ENCODE data around the gene NELL2. TPM values are rescaled to one million over a fixed set of nuclear protein-coding genes. Genes with fewer than 3 reads are reported as not detected.

The NELL2 gene
- total and polyA plus RNA-seq, 2 donors from 2014 or later, result 0.30 to 3.3 TPM

- DNase-seq, result no peak
- no peak for FAIRE-seq
- Histone ChIP-seq H3K4me3 (ENCODE audit: low read length in 3 of 3) (no peak overlapping the region), H3K27me3 (ENCODE audit: control insufficient read depth, insufficient read depth, low read length) (no peaks in the 10 kb centered on the region), H3K9ac (ENCODE audit: low read length in 3 of 3) (no peak overlapping the region), H3K4me1 (ENCODE audit: control insufficient read depth in 2 of 3, insufficient read depth in 2 of 3, low read depth in 1 of 3, low read length in 3 of 3) (no peaks in the 10 kb centered on the region), H3K9me3 (ENCODE audit: control insufficient read depth in 2 of 3, insufficient read depth in 1 of 3, low read length in 3 of 3) (peaks cover 0 to 3% (median 0%) of the 10 kb centered on the region in 3 donors), H3K36me3 (ENCODE audit: control insufficient read depth in 2 of 3, insufficient read depth in 3 of 3, low read length in 3 of 3) (no peaks in the 10 kb centered on the region), H3K27ac (ENCODE audit: low read depth in 2 of 2, low read length in 2 of 2) (no peak overlapping the region)
- TF ChIP-seq CTCF (IDR thresholded peaks at IDR 0.05; ENCODE audit: borderline replicate concordance, extremely low read depth, insufficient read depth), result no peak
- intact Hi-C loops (cut with DNase I), result no loop called here
Measured at GRCh38 chr12:44859998-44860689, 16.0 kb downstream of the NELL2 start.

GRCh38 chr12:44858226-44858855 lies 17.8 kb downstream of the NELL2 start:
- no peak for TF ChIP-seq CTCF (IDR thresholded peaks at IDR 0.05; ENCODE audit: borderline replicate concordance, extremely low read depth, insufficient read depth)
- Histone ChIP-seq H3K36me3 (ENCODE audit: control insufficient read depth in 2 of 3, insufficient read depth in 3 of 3, low read length in 3 of 3) (no peaks in the 10 kb centered on the region), H3K27ac (ENCODE audit: low read depth in 2 of 2, low read length in 2 of 2) (no peak overlapping the region), H3K4me3 (ENCODE audit: low read length in 3 of 3) (no peak overlapping the region), H3K27me3 (ENCODE audit: control insufficient read depth, insufficient read depth, low read length) (no peaks in the 10 kb centered on the region), H3K9me3 (ENCODE audit: control insufficient read depth in 2 of 3, insufficient read depth in 1 of 3, low read length in 3 of 3) (peaks cover 0 to 3% (median 0%) of the 10 kb centered on the region in 3 donors), H3K9ac (ENCODE audit: low read length in 3 of 3) (no peak overlapping the region), H3K4me1 (ENCODE audit: control insufficient read depth in 2 of 3, insufficient read depth in 2 of 3, low read depth in 1 of 3, low read length in 3 of 3) (no peaks in the 10 kb centered on the region)
- intact Hi-C loops (cut with DNase I), result no loop called here
- FAIRE-seq (no peak), DNase-seq (no peak)

GRCh38 chr12:44852483-44852882 lies 23.6 kb downstream of the NELL2 start:
- intact Hi-C loops (cut with DNase I), result no loop called here
- FAIRE-seq, result no peak
- no peak for TF ChIP-seq CTCF (IDR thresholded peaks at IDR 0.05; ENCODE audit: borderline replicate concordance, extremely low read depth, insufficient read depth)

More at GRCh38 chr12:44852483-44852882, 23.6 kb downstream of the NELL2 start:
- Histone ChIP-seq H3K9ac (ENCODE audit: low read length in 3 of 3) (no peak overlapping the region), H3K9me3 (ENCODE audit: control insufficient read depth in 2 of 3, insufficient read depth in 1 of 3, low read length in 3 of 3) (no peaks in the 10 kb centered on the region), H3K36me3 (ENCODE audit: control insufficient read depth in 2 of 3, insufficient read depth in 3 of 3, low read length in 3 of 3) (no peaks in the 10 kb centered on the region), H3K4me1 (ENCODE audit: control insufficient read depth in 2 of 3, insufficient read depth in 2 of 3, low read depth in 1 of 3, low read length in 3 of 3) (no peaks in the 10 kb centered on the region), H3K4me3 (ENCODE audit: low read length in 3 of 3) (no peak overlapping the region), H3K27me3 (ENCODE audit: control insufficient read depth, insufficient read depth, low read length) (no peaks in the 10 kb centered on the region), H3K27ac (ENCODE audit: low read depth in 2 of 2, low read length in 2 of 2) (no peak overlapping the region)
- peak in 1 of 5 donors; percentile 11 for DNase-seq
